OCI-LY1 (cell line): ENCODE data around the gene RNF151.

ENCODE experiments used
- CTCF ChIP-seq: fragments of 200-600 bp; sonication (generic), shearing (Covaris generic); IDR thresholded peaks from 2 replicates; pipeline ENCODE4 v1.5.1; 2017; ENCODE audit warnings: mild to moderate bottlenecking, antibody characterized with exemption, low read length, moderate library complexity, mixed read lengths
- EZH2 ChIP-seq: fragments of 200-600 bp; sonication (generic), shearing (Covaris generic); IDR thresholded peaks from 2 replicates; pipeline ENCODE4 v1.8.0; 2017; ENCODE audit warnings: borderline replicate concordance, mixed run types, mild to moderate bottlenecking, antibody characterized with exemption, low read length, moderate library complexity, mixed read lengths

- TF ChIP-seq EZH2 (no peak), CTCF (no peak)
Observed at GRCh38 chr16:1979271-1980029, 12.8 kb downstream of the RNF151 start.
